GM10266 (cell line): ENCODE measurements around the gene CCDC39.

Source experiments
- DNase-seq: peaks from one replicate; pipeline ENCODE4 v3.0.0; 2012; ENCODE audit errors: extremely low spot score
- TF ChIP-seq, protein P1 (sequence below): IDR thresholded peaks from 2 replicates; pipeline ENCODE4 v1.5.1; 2012; ENCODE audit warnings: mild to moderate bottlenecking, low read depth; ENCODE audit not compliant: control insufficient read depth, insufficient read depth; ENCODE audit errors: missing control alignments

CCDC39 gene

GRCh38 chr3:180679178-180680096 lies at the start of gene CCDC39:
TSS of gene CCDC39 (minus strand) at chr3:180679489. CDS start at chr3:180679380, 109 bp downstream.
- peak; percentile 73 for DNase-seq
- TF ChIP-seq, protein P1, sequence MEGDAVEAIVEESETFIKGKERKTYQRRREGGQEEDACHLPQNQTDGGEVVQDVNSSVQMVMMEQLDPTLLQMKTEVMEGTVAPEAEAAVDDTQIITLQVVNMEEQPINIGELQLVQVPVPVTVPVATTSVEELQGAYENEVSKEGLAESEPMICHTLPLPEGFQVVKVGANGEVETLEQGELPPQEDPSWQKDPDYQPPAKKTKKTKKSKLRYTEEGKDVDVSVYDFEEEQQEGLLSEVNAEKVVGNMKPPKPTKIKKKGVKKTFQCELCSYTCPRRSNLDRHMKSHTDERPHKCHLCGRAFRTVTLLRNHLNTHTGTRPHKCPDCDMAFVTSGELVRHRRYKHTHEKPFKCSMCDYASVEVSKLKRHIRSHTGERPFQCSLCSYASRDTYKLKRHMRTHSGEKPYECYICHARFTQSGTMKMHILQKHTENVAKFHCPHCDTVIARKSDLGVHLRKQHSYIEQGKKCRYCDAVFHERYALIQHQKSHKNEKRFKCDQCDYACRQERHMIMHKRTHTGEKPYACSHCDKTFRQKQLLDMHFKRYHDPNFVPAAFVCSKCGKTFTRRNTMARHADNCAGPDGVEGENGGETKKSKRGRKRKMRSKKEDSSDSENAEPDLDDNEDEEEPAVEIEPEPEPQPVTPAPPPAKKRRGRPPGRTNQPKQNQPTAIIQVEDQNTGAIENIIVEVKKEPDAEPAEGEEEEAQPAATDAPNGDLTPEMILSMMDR: no peak

DNA sequence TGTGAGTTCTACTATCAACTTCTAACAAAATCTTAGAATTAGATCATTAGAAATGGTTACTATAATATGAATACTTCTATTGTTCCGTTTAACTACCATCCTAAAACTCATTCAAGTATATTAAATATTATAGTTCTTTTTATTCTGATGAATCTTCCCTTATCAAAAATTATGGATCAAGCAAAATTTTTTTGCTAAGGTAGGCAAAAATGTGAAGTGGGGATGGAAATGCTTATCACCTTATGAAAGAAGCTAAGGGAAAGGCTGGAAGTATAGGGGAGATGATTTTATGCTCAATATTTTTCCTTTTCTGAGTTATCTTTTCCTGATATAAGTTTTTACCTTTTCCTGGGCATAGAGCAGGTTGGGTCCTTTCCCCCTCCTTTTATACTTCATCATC lies 40.7 kb upstream of the CCDC39 start:
- TF ChIP-seq, protein P1: no peak
- DNase-seq: no peak

DNA sequence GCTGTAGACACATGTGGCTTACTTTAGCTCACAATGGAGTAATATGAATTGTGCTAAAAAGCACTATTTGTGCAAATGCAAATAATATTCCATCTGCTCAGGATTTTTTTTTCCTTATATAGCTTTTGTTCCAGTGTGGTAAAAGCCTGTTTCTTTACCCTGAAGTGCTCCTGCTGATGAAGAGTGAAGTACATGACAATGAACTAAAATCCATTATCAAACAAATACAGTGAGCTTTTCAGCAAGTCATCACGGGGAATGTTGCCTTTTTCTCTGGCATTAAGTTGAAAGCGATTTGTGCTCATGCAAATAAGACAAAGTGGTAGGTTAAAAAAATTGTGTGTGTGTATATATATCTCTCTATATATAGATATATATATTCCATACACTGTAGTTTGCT lies 28.6 kb upstream of the CCDC39 start:
- TF ChIP-seq, protein P1: no peak
- no peak for DNase-seq

- TF ChIP-seq, protein P1: no peak
- DNase-seq: no peak
These were observed 26.3 kb upstream of the CCDC39 start for GRCh38 chr3:180705619-180706018.

DNA sequence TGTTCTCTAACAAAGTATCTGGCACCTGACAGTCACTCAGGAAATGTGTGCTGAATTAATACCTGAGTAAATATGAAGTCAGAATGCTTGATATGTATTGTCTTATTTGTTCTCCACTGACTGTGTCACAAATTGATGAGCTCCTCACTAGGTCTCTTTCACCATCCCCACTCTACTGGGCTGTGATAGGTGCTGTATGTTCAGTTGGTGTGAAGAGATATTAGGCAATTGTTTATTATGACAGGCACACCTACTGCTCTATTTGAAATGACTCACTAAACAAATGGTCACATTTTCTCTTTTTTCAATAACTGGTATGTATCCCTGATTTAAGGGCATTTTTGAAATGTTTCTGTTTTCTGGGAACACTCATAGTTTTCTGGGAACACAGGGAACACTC lies 25.2 kb upstream of the CCDC39 start:
- TF ChIP-seq, protein P1: no peak
- DNase-seq: no peak

- TF ChIP-seq, protein P1: no peak
- DNase-seq: no peak
These were observed 21.7 kb upstream of the CCDC39 start for GRCh38 chr3:180700941-180701340.

- TF ChIP-seq, protein P1: no peak
- no peak for DNase-seq
These were observed 19.5 kb upstream of the CCDC39 start for GRCh38 chr3:180698760-180699270.
